ENCODE measurements around the gene SEC24D. TPM values are rescaled to one million over a fixed set of nuclear protein-coding genes. Genes with fewer than 3 reads are reported as not detected.

Gene SEC24D
- polyA plus RNA-seq, 5 donors, result 41.2 to 51.7 (median 45.0) TPM

DNA sequence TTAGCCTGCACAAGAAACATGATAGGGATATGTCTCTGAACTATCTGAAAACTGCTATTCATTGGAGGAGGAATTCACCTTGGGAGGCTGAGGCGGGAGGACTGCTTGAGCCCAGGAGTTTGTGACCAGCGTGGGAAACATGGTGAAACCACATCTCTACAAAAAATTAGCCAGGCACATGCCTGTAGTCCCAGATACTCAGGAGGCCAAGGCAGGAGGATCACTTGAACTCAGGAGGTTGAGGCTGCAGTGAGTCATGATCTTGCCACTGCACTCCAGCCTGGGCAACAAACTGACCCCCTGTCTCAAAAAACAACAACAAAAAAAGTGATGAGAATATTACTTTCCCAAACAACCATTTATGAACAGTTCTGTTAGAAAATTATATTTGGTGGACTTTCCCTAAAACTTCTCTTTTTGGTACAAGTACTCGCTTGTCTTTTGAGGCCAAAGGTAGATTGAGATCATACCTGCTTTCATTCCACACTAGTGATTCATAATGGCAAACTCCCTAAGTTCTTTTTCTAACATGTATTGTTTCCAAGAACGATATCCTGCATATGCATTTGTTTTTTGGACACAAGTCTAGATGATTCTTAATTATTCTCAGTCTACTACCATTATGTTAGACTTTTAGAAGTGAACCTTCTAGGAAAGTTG is 117.3 kb downstream of the SEC24D start:
- DNase-seq, result no peak

DNA sequence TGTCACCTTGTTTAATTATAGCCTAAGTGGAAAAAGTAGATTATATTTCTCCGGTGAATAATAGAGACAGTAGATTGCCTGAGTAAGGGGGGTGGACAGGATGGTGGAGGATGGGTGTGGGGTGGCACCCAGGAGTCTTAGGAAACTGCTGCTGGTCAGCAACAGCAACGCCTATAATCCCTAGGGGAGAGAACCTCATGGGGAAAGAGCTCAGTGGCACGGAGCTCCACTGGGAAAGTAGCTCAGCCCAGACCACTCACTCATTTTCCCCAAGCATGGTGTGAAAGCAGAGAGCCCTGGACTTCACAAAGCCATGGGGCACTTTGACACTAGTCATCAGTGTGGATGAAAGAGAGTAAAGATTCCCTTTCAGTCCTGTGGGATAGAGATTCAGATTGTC is 119.6 kb downstream of the SEC24D start:
- no peak for DNase-seq

DNA sequence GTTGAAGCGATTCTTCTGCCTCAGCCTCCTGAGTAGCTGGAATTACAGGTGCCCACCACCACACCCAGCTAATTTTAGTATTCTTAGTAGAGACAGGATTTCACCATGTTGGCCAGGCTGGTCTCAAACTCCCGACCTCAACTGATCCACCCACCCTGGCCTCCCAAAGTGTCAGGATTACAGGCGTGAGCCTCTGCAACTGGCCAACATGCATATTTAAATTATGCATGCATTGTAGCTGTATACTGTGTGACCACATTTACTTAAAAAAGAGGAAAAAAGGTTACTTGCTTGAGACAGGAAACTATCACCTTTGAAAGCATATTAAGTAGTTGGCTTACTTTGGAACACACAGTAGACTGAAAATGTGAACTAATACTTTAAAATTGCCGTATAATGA is 121.2 kb downstream of the SEC24D start:
- DNase-seq, result no peak

DNA sequence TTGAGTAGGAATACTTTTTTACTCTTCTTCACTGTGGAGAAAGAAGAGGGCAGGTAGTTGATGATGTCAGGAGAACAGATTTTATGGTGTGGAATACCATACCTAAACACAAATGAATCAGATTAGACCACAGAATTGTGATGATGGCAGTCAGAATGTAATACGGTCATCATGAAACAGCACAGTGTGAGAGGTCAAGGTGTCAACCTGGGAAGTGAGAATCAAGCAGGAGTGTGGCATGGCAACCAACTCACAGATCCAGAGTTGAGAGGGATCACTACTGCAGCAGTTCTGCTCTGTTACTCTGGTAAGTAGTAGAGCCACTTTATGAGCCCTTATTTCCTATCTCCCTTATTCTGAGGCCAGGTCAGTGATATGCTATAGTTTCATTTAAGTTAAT is 123.1 kb downstream of the SEC24D start:
- DNase-seq, result no peak

DNA sequence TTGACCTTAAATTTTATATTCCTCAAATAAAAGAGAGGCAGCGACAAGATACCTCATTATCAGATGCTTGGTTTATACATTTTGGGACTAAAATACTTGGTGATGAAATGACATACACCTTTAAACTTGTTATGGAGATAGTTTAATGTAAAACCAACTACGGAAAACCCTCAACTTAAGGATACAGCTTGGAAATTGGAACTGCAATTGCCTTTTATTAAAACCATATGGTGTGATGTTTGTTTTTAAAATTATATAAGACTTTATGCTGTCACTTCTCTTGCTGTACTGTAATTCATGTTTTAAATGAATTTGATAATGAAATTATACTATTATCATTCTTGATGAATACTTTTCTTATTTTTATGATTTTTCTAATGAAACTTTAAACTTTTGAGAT is 124.9 kb downstream of the SEC24D start:
- DNase-seq, result no peak

DNA sequence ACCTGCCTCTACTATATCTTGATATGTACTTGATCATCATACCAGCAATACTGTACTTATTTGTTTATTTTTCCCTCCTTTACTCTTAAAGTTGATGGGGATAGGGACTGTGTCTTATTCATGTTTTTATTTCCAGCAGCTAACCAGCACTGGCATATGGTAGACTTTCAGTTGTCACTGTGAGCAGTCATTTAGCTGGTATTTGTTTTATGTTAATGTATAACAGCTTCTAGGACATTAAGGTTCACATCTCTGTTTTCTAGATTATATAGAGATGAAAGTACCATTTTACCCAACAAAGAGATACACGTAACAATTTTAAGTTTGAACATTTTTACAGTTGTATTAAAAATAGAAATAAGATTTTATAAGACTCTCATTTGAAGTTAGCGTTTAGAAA is 132.8 kb downstream of the SEC24D start:
- no peak for DNase-seq

DNA sequence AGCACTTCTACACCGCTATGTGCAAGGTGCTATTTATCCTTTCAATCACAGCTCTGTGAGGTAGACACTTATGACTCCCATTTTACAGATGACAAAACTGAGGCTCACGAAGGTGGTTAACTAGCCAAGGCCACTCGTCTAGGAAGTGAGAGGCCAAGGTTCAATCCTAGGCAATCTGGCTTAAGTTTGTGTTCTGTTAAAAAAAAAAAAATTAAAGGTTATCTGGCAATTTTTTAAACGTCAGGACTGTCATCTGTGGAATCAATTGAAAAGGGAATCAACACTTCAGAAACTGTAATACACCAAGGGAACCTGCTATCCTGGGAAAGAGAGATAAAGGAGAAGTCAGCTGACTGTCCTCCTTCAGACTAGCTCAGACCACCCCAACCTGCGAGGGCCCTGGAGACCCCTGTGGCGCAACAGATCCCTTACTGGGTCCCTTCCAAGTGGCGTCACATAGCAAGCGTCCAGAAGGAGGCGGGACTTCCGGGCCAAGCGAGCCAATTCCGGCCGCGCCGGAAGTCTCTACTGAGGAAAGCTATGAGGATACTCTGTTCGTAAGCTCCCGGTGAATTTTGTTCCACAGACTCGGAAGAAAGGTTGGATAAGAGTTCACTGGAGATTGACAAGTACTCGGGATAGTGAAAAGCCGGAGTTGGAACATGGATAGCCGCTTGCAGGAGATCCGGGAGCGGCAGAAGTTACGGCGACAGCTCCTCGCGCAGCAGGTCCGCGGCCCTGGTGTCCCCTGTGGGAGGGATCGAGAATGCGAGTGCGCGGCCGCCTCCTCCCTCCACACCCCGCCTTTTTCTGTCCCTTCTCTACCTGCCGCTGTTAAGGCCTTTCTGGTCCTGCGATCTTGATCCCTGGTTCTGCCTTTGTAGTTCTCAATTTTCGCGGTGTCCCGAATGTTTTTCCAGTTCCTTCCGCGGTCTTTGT is 150.8 kb downstream of the SEC24D start, which contains the start of gene METTL14:
Gene METTL14, plus strand, starts transcription at position 520 of the 939 bp plus-strand sequence. Its CDS starts 143 bp downstream, at position 663.
- peak; percentile 94 to 96 for DNase-seq

DNA sequence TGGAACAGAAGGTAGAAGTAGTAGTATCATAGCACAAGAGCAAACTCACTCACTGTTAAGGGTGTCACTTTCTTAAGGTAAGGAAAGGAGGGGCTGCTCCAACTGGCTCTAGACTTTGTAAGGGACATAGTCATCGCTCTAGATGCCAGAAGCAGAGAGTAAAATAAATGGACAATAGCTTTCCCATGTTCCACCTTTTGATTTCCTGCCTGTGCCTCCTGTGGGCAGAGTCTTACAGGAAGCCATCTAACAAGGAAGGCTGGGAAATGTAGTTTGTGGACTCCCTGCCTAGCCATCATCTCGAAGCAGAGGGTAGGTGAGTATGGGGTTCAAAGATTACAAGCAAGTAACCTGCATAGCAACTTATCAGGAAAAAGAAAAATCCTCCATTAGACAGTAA is 152.4 kb downstream of the SEC24D start:
- no peak for DNase-seq

DNA sequence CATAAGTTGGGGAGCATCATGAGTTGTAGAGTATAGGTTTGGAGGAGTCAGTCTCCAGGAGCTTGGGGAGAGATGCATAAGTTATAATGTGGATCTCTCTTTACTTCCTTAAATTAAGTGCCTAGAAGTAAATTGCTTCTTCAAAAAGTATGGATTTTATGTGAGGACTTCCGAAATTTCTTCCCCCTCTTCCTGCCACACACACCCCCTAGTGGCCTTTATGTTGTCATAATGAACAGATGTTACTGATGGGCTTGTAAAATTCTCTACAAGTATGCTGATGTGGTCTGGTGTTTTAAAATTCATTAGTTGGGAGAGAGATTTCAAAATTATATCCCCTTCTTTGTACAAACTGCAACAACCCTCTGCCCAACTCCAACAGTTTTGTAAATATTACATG is 153.0 kb downstream of the SEC24D start:
- DNase-seq, result no peak

DNA sequence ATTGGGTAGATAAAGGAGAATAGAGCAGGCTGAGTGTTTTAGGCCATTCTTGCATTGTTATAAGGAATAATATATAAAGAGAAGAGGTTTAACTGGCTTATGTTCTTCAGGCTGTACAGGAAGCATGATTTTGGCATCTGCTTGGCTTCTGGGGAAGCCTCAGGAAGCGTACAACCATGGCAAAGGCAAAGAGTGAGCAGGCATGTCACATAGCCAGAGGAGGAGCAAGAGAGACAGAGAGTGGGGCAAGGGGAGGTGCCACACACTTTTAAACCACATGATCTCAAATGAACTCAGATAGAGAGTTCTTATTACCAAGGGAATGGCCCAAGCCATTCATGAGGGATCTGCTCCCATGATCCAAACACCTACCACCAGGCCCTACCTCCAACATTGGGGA is 155.1 kb downstream of the SEC24D start:
- DNase-seq, result no peak

DNA sequence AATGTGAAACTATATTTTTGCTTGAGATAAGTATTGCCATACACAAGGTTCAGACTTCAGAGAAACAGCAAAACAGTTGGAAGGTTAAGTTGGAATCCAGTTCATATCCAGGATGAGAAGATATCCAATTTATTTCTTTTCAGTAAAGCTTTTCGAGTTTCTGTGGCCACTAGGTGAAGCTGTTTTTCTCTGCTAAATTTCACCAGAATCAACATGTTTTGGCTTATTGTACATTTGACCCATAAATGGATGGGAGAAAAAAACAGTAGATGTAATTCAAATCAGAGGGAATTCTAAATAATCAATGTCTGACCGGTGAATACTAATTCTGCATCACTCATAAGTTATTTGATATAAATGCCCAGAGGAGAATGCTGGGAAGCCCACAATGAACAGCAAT is 159.8 kb downstream of the SEC24D start:
- DNase-seq, result no peak

Other genes with a start within 250 kb of the SEC24D start
- 10 to 100 TPM; 37.5 to 69.7 (median 62.8) TPM for gene METTL14, start 150.7 kb downstream of the SEC24D start, polyA plus RNA-seq (ENCODE audit: insufficient read depth in 1 of 5, insufficient read length in 5 of 5, low replicate concordance in 1 of 5)
- gene SYNPO2, start 52.7 kb upstream of the SEC24D start, polyA plus RNA-seq (ENCODE audit: insufficient read depth in 1 of 5, insufficient read length in 5 of 5, low replicate concordance in 1 of 5), result 1 to 10 TPM; 3.3 to 5.7 (median 4.3) TPM